Activated effector memory CD4-positive, alpha-beta T cell treated with Interleukin-2 at 50 U/mL for 16 hours (primary cell): ENCODE measurements around the gene NCKAP5.

ENCODE experiments used
- DNase-seq: peaks from one replicate; pipeline ENCODE4 v3.0.0-alpha.2; 2020

NCKAP5 gene

GRCh38 chr2:132633635-132634034, 934.6 kb downstream of the NCKAP5 start:
- no peak for DNase-seq

GRCh38 chr2:132632000-132632649, 936.1 kb downstream of the NCKAP5 start:
- no peak for DNase-seq

GRCh38 chr2:132627536-132627935, 940.7 kb downstream of the NCKAP5 start:
- DNase-seq: no peak

DNA sequence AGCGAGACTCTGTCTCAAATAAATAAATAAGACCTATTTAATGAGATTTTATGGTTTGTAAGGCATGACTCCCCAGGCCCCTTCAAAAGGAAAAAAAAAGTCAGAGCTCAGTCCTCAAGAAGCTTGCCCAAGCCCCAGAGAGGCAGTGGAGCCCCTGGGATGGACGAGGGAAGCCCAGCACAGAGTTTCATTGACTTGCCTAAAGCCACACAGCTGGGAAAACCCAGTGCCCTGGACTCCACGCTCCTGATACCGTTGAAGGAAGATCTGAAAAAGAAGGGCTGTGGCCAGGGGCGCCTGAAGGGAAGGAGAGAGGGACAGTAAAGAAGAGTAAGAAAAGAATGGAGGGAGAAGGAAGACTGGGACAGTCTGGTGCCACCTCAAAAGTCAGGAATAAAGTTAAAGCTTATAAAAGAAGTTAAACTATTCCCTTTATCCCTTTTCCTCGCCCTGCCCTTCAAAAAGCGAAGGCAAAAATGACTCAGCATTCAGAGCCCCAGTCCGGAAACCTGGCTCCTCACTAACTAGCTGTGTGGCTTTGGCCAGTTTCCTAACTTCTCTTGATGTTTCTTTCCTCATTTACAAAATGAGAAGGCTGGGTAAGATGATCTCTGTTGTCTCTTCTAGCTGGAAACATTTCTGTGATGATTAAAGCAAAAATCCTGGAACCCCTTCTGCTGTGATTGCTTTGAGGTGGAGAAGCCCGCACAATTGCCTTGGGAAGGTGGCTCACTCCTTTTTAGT, 945.0 kb downstream of the NCKAP5 start:
- no peak for DNase-seq
